H1 (cell line): Measurements from ENCODE around the gene TRA2A. TPM values are rescaled to one million over a fixed set of nuclear protein-coding genes. Genes with fewer than 3 reads are reported as not detected.

Experiments used
- CHD7 ChIP-seq: fragments of 300-600 bp; sonication (generic); IDR thresholded peaks from 2 replicates; pipeline ENCODE4 v1.7.1; 2012; ENCODE audit warnings: low read length, moderate library complexity, mild to moderate bottlenecking, inconsistent platforms; ENCODE audit not compliant: insufficient replicate concordance
- polyA plus RNA-seq, 7 experiments: library from polyadenylated mRNA; depleted of rRNA in 3 of 7; stranded (reverse) in 5 of 7; unstranded in 2 of 7; fragments of >200 nt in 5 of 7; fragments of 200-250 nt in 2 of 7; gene quantifications; 1 replicate in 5 of 7; 2 replicates in 1 of 7; 4 replicates in 1 of 7; pipeline versions ENCODE4 v1.2.1 to v1.2.3, GENCODE V29; 2011 to 2013; ENCODE audit warnings: missing spikeins in 2 of 7, mixed read lengths in 2 of 7
- total RNA-seq: library from RNA; stranded (reverse); fragmentation: NEBNext Ultra II Directional; extraction: Animal tissue kit (Norgen Biotek cat#: 25700); gene quantifications from 2 replicates; pipeline ENCODE4 v1.2.1, GENCODE V29; 2021

The TRA2A gene
- total and polyA plus RNA-seq, 2 of the 8 experiments (the other 6 are each of a cell fraction or from before 2014, with no cell fraction given) = 116 to 125 TPM

GRCh38 chr7:23472046-23472445 lies 59.7 kb downstream of the TRA2A start (continued):
- no peak for TF ChIP-seq CHD7
- TF ChIP-seq, all 59 proteins: peak for 0
